Liver (tissue), 3 donors: ENCODE data around the gene ATP7A.

ENCODE experiments used
- EGR1 ChIP-seq, 2 donors: IDR thresholded peaks; 2 replicates each; pipeline ENCODE4 v1.6.1; 2016 to 2018; ENCODE audit warnings: antibody characterized with exemption in 2 of 2, low read depth in 2 of 2
- RAD21 ChIP-seq, 2 donors: IDR thresholded peaks; 2 replicates each; pipeline ENCODE4 v1.6.1; 2016; ENCODE audit warnings: antibody characterized with exemption in 2 of 2, mild to moderate bottlenecking in 2 of 2
- SP1 ChIP-seq: IDR thresholded peaks from 2 replicates; pipeline ENCODE4 v1.6.1; 2018; ENCODE audit warnings: antibody characterized with exemption, mild to moderate bottlenecking
- YY1 ChIP-seq: IDR thresholded peaks from 2 replicates; pipeline ENCODE4 v1.6.1; 2016; ENCODE audit warnings: antibody characterized with exemption, mild to moderate bottlenecking
- TF ChIP-seq, protein P1 (sequence below): fragments of 150-350 bp; IDR thresholded peaks from 2 replicates; pipeline ENCODE4 v1.5.1; 2017; ENCODE audit warnings: improper control_type of control experiment, low read depth, low read length; ENCODE audit not compliant: missing input control
- TF ChIP-seq, protein P2 (sequence below): IDR thresholded peaks from 2 replicates; pipeline ENCODE4 v1.6.1; 2016; ENCODE audit warnings: antibody characterized with exemption
- TF ChIP-seq, protein P3 (sequence below): IDR thresholded peaks from 2 replicates; pipeline ENCODE4 v1.6.1; 2016; ENCODE audit warnings: antibody characterized with exemption, mild to moderate bottlenecking
- donor health status: healthy.
- donor health status: healthy.

DNA sequence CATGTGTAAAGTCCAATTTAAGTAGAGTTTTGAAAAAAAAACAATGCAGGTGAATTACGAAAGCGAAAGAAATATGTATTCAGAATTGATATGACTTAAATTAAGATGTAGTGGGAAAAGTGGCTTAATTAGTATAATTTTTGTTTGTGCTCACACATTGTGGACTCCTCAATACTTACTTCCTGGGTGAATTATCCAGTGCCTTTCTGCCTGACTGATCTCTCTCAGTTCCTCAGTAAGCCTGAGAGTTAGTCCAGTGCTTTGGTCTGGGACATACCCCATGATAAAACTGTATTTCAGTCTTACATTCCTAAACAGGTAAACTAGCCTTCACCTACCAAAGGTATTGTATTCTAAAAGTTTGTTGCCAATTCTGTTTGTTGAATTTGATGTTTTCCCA is 50.6 kb downstream of the ATP7A start:
- TF ChIP-seq EGR1 (IDR thresholded peaks at IDR 0.05; ENCODE audit: low read depth in 2 of 2) (no peak), YY1 (no peak), RAD21 (IDR thresholded peaks at IDR 0.05) (no peak), SP1 (no peak)
- TF ChIP-seq, protein P1, sequence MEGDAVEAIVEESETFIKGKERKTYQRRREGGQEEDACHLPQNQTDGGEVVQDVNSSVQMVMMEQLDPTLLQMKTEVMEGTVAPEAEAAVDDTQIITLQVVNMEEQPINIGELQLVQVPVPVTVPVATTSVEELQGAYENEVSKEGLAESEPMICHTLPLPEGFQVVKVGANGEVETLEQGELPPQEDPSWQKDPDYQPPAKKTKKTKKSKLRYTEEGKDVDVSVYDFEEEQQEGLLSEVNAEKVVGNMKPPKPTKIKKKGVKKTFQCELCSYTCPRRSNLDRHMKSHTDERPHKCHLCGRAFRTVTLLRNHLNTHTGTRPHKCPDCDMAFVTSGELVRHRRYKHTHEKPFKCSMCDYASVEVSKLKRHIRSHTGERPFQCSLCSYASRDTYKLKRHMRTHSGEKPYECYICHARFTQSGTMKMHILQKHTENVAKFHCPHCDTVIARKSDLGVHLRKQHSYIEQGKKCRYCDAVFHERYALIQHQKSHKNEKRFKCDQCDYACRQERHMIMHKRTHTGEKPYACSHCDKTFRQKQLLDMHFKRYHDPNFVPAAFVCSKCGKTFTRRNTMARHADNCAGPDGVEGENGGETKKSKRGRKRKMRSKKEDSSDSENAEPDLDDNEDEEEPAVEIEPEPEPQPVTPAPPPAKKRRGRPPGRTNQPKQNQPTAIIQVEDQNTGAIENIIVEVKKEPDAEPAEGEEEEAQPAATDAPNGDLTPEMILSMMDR = no peak
- TF ChIP-seq, protein P2, sequence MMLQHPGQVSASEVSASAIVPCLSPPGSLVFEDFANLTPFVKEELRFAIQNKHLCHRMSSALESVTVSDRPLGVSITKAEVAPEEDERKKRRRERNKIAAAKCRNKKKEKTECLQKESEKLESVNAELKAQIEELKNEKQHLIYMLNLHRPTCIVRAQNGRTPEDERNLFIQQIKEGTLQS = no peak
- TF ChIP-seq, protein P3, sequence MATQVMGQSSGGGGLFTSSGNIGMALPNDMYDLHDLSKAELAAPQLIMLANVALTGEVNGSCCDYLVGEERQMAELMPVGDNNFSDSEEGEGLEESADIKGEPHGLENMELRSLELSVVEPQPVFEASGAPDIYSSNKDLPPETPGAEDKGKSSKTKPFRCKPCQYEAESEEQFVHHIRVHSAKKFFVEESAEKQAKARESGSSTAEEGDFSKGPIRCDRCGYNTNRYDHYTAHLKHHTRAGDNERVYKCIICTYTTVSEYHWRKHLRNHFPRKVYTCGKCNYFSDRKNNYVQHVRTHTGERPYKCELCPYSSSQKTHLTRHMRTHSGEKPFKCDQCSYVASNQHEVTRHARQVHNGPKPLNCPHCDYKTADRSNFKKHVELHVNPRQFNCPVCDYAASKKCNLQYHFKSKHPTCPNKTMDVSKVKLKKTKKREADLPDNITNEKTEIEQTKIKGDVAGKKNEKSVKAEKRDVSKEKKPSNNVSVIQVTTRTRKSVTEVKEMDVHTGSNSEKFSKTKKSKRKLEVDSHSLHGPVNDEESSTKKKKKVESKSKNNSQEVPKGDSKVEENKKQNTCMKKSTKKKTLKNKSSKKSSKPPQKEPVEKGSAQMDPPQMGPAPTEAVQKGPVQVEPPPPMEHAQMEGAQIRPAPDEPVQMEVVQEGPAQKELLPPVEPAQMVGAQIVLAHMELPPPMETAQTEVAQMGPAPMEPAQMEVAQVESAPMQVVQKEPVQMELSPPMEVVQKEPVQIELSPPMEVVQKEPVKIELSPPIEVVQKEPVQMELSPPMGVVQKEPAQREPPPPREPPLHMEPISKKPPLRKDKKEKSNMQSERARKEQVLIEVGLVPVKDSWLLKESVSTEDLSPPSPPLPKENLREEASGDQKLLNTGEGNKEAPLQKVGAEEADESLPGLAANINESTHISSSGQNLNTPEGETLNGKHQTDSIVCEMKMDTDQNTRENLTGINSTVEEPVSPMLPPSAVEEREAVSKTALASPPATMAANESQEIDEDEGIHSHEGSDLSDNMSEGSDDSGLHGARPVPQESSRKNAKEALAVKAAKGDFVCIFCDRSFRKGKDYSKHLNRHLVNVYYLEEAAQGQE = no peak
